ENCODE results near the gene RAB3A. TPM values are rescaled to one million over a fixed set of nuclear protein-coding genes. Genes with fewer than 3 reads are reported as not detected.

The RAB3A gene
- total and polyA plus RNA-seq, 2 donors (not counting 3 experiments of a cell fraction or from before 2014, with no cell fraction given) = 0.88 to 0.90 TPM

DNA sequence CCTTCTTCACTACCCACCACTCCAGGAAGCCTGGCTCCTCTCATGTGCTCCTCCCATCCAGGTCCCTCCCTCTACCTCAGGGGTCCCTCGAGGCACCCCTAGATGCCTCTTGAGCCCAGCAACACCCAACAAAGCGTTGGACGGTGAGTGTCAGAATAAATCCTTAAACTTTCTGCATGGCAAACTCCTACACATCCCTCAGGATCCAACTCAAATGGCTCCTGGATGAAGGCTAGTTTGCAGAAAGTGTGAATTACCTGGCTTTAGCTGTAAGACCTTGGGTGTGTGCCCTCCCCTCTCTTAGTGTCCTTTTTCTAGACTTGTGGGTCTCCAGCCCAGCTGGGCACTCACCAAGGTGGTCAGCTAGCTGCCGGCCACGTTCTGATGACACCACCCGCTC, 5.5 kb downstream of the RAB3A start:
- Histone ChIP-seq H3K9me3 (replicated peaks; ENCODE audit: control insufficient read depth, insufficient read depth, low read length) (no peaks in the 10 kb centered on the region), H3K9ac (replicated peaks; ENCODE audit: extremely low read depth, insufficient read depth, low read length) (no peak overlapping the region), H3K4me1 (ENCODE audit: control insufficient read depth, extremely low read depth, insufficient read depth, low read length) (peaks cover 14% of the 10 kb centered on the region), H3K27me3 (ENCODE audit: control insufficient read depth in 2 of 2, insufficient read depth in 2 of 2, low read length in 2 of 2) (peaks cover 0 to 2% of the 10 kb centered on the region in 2 experiments), H3K27ac (ENCODE audit: insufficient read depth, low read depth, low read length) (no peak overlapping the region), H2AFZ (ENCODE audit: low read depth, low read length) (no peak overlapping the region), H3K9me1 (replicated peaks; ENCODE audit: control insufficient read depth, extremely low read depth, insufficient read depth, low read length) (no peaks in the 10 kb centered on the region), H3K4me2 (ENCODE audit: insufficient read depth, low read length) (no peak overlapping the region), H3K4me3 (replicated peaks in 1 of 3; ENCODE audit: insufficient read depth in 1 of 3, low read depth in 1 of 3, low read length in 3 of 3) (no peak overlapping the region), H3K36me3 (ENCODE audit: control insufficient read depth in 2 of 2, extremely low read depth in 1 of 2, insufficient read depth in 2 of 2, low read length in 2 of 2) (peaks cover 0 to 6% of the 10 kb centered on the region in 2 experiments), H3K79me2 (ENCODE audit: control insufficient read depth, insufficient read depth, low read length) (no peaks in the 10 kb centered on the region), H4K20me1 (replicated peaks; ENCODE audit: control insufficient read depth, extremely low read depth, insufficient read depth, low read length) (no peaks in the 10 kb centered on the region)
- ChIA-PET CTCF (interaction anchor here (1.5 kb wide), 2 partner anchors 10 to 119 kb away, joined by 3 to 5 read pairs; no protein-coding TSS in a partner anchor), POLR2A (interaction anchor here (2.0 kb wide), 1 partner anchor 83 kb away, joined by 6 read pairs; the partner anchor contains the start of gene JUND)
- DNase-seq (ENCODE audit: low read depth, low spot score) = no peak
- no TSS peak for BruUV-seq (replicated peaks)
- dilution Hi-C loops (cut with MboI; ENCODE audit: extremely low pct_ligation_motif_present, low sequenced_read_pairs) = no loop called here
- no peak for TF ChIP-seq POLR2A (IDR thresholded peaks at IDR 0.05; ENCODE audit: low read depth, low read length)
- no peak for TF ChIP-seq GATA2 (IDR thresholded peaks at IDR 0.05; ENCODE audit: insufficient read depth, insufficient read length, low read depth, low read length)
- no peak for TF ChIP-seq FOS (IDR thresholded peaks at IDR 0.05; ENCODE audit: borderline replicate concordance, insufficient read depth, low read length)
- TF ChIP-seq JUN (IDR thresholded peaks at IDR 0.05; ENCODE audit: borderline replicate concordance, insufficient read depth, insufficient read length, low read depth) = no peak
- TF ChIP-seq MYC (IDR thresholded peaks at IDR 0.05; ENCODE audit: low read depth, low read length) = no peak
- TF ChIP-seq, protein P1, sequence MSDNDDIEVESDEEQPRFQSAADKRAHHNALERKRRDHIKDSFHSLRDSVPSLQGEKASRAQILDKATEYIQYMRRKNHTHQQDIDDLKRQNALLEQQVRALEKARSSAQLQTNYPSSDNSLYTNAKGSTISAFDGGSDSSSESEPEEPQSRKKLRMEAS (IDR thresholded peaks at IDR 0.05; ENCODE audit: insufficient read depth, insufficient read length) = no peak
- TF ChIP-seq, protein P2, sequence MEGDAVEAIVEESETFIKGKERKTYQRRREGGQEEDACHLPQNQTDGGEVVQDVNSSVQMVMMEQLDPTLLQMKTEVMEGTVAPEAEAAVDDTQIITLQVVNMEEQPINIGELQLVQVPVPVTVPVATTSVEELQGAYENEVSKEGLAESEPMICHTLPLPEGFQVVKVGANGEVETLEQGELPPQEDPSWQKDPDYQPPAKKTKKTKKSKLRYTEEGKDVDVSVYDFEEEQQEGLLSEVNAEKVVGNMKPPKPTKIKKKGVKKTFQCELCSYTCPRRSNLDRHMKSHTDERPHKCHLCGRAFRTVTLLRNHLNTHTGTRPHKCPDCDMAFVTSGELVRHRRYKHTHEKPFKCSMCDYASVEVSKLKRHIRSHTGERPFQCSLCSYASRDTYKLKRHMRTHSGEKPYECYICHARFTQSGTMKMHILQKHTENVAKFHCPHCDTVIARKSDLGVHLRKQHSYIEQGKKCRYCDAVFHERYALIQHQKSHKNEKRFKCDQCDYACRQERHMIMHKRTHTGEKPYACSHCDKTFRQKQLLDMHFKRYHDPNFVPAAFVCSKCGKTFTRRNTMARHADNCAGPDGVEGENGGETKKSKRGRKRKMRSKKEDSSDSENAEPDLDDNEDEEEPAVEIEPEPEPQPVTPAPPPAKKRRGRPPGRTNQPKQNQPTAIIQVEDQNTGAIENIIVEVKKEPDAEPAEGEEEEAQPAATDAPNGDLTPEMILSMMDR (IDR thresholded peaks at IDR 0.05; ENCODE audit: extremely low read depth in 1 of 2, insufficient read depth in 1 of 2, low read depth in 1 of 2, low read length in 2 of 2) = no peak
- no peak for TF ChIP-seq POLR2AphosphoS5 (IDR thresholded peaks at IDR 0.05; ENCODE audit: insufficient read depth, low read depth, low read length)
- no peak for TF ChIP-seq EZH2 (IDR thresholded peaks at IDR 0.05; ENCODE audit: borderline replicate concordance, low read depth, low read length, severe bottlenecking)
- no peak for FAIRE-seq
- intact Hi-C loops (cut with micrococcal nuclease) = no loop called here
